Measurements from ENCODE around the gene RNF5.
A peak's percentile ranks its signal among the peaks of the same experiment; 100 is the strongest.
"Not testable (repeated sequence)": the region's sequence is repeated elsewhere in the genome, so short reads cannot be mapped to it uniquely, and the experiment has no call there.

Gene RNF5

DNA sequence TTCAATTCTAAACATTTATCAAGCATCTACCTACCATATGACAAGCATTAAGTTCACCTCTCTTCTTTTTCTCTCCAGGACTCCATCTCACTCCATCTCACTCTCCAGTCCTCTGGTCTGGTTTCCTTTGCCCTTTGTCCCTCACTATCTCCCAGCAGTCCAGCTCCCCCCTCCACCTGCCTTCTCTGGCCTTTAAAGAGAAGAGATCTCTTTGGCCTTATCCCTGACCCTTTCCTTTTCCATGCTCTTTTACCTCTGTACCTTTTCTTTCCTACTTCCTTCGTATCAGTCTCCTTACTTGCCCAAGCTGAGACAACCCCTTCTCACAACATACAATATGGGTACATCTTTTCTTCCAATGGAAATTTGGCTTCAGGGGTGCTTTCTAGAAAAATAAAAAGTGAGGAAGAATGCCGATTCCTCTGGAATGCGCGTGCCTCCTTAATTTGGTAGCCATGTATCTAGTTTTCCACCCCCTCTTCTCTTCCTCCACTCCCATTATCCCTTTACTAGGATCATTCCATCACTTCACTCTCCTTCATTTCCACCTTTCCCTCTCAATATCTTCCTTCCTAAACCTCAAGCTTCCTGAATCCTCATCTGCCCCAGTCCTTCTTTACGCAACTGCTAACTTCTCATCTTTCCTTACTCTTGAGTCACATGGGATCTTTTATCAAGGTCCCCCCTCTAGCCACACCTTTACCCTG, 1.6 kb upstream of the RNF5 start:
- no peak for DNase-seq

DNA sequence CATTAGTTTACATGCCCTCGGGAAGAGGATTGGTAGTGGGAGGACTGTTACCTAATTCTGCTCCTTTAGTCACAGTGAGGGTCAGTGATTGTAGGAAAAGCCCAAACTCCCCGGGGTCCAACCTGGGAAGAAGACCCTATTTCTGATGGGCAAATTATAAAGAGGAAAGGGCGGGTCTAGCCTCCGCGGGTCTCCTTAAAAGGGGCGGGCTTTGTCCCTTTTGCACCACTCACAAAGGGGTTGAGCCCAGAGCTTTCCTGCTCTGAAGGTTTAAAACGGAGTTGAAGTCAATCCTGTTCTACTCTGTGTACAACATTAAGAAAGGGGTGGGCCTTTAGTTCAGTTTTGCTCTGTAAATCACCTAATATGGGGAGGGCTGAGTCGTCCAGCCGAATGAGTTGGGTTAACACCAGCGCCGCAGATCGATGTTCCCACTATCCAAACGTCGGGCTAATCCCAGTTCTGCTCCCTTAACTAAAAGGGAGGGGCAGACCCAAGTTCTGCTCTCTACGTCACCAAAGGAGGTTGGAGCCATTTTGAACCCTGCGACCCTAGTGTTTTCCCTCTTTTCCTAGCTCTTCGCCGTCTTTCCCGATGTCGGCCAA, 920 bp upstream of the RNF5 start:
- no peak for DNase-seq

DNA sequence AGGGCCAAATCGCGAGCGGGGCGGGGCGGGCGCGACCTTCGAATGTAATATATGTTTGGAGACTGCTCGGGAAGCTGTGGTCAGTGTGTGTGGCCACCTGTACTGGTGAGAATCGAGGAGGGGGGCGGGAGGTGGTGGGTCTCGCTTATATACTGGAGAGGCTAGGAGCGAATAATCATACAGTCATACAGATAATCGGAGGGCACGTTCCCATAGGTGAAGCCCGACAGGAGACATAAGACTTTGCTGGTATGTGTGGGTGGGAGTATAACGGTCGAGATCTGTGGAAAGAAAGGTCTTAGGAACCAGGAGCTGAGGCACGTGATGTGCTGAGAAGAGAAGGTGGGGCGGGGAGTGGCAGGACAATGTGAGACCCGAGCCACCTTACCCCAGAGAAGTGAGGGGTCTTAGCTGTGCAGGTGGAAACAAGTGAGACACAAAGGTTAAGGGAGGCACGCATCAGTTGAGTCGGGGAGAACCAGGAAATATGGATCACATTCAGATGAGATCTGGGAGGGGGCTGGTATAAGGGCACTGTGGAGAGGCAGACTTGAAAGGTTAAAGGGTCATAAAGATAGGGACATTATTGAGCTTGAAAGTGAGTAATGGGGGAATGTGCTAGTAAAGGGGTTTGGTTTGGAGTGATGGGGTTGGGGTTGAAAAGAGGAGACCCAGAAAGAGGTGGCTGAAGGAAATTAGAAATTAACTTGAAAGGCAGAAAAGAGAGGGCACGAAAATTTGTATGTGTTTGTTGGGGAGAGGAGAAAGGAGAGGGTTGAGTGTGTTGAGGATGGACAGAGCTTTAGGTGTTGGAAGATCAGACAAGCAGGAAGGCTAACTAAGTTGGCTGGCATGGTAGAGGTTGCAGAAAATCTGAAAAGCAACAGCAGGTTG, 589 bp downstream of the RNF5 start:
- no peak for DNase-seq

DNA sequence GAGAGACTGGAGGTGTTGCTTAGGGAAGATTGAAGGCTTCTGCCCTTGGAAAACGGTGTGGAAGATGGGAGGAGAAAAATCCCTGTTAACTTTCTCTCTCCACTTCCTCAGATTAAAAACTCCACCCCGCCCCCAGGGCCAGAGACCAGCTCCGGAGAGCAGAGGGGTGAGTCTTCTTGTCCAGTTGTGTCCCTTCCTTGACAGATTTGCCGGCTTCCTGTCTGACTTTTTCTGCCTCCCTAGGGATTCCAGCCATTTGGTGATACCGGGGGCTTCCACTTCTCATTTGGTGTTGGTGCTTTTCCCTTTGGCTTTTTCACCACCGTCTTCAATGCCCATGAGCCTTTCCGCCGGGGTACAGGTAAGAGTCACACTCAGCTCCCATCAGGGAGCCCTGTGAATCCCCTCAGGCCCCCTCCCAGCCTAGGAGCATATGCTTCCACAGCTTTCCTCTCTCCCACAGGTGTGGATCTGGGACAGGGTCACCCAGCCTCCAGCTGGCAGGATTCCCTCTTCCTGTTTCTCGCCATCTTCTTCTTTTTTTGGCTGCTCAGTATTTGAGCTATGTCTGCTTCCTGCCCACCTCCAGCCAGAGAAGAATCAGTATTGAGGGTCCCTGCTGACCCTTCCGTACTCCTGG, 1.7 kb downstream of the RNF5 start:
- no peak for DNase-seq

DNA sequence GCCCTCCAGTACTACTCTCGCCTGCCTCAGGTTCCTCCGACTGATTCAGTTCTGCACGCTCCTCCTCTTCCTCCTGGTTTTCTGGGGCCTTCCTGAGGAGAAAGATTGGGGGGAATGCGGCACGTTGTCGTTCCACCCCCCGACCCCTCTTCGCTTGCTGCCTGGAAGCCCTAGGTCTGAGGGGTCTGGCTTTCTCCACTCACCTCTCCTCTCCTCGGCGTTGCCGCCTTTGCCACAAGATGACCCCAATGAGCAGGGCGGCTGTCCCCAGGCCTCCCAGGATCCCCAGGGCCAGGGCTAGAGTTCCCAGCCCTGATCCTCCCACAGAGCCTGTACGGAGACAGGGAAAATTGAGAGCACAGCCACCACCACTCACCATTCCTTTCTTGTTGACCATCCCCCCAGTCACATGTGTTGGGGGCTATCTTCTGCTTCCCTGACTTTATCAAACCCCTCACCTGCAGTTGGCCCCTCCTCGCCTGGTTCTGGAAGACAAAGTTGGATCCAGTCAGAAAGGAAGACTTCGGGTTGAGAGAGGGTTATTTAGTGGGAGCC, 3.0 kb downstream of the RNF5 start:
- DNase-seq, result no peak

DNA sequence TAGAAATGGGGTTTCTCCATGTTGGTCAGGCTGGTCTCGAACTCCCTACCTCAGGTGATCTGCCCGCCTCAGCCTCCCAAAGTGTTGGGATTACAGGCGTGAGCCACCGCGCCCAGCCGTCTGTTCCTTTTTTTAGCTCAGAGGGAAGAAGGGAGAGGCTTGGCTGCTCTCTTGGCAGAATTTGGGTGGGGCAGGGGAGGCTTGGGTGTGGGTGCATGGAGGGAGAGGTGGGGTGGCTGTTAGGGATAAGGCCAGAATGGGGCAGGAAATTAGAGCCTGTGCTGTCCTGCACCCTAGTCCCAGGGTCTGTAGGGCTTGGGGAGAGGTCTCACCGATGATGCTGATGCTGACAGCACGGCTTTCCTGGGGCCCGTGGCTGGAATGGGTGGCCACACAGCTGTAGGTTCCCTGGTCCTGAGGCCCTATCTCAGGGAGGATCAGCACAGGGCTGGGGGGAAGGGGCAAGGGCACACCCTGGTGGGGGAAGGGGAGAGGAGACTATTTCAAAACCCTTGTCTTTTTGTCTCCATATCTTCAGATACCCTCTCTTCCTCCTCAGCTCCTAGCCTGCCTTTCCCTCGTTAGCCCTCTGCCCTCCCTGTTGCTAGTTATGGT, 3.8 kb downstream of the RNF5 start:
- DNase-seq, result no peak

DNA sequence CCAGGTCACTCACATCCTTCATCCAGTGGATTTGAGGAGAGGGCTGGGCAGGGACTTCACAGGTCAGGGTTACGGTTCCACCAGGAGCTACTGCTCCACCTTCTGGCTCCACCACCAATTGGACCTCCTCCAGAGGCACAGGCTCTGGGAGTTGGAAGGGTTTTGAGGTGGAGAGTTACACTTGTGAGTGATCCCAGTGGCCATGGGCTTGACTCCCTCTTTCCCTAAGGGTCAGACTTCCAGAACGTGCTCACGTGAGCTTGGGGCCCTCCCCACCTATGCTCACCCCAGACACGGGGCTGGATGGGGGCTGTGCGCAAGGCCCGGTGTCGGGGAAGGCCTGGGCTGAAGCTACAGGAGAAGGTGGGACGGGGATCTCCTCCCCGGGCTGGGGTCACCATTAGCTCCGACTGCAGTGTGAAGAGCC, 4.4 kb downstream of the RNF5 start:
- DNase-seq, result no peak

DNA sequence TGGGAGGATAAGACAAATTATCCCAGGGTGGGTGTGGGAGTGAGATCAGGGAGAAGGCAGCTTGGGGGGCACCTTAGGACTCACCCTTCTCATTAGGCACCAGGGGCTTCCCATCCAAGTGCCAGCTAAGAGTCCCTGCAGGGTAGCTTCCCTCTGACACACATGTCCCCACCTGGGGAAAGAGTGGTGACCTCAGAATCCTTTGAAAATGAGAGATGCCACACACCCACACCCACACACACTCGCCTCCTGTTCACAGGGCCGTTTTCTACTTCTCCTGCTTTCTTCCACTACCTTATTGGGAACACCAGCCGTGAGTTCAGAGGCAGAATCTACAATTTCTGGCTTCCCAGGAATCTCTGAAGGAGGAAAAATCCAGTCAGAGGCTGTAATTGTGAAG, 4.8 kb downstream of the RNF5 start:
- DNase-seq, result no peak

DNA sequence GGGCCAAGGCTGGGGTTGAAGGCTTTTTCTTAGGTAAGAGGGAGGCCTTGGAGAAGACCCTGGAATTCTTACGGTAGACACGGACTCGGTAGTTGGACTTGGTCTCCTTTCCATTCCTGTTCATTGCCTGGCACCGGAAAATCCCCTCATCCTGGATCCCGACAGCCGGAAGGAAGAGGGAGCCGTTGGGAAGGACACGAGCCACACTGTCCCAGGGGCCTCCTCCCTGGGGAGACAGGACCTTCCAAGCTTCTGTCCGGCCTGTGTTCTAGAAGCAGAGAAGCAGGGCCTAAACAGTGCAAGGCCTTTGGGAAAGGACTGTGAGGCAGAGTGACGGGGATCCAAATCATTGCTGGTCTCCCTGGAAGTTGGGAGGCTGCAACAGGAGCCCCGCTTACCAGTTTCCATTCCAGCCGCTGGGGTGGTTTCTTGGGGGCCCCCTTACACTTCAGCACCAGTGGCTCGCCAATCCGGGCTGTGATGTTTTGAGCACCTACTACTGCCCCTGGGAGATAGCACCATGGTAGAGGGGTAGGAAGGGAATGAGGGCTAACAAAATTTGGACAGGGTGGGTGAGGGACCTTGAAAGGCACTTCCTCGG, 5.4 kb downstream of the RNF5 start:
- no peak for DNase-seq

DNA sequence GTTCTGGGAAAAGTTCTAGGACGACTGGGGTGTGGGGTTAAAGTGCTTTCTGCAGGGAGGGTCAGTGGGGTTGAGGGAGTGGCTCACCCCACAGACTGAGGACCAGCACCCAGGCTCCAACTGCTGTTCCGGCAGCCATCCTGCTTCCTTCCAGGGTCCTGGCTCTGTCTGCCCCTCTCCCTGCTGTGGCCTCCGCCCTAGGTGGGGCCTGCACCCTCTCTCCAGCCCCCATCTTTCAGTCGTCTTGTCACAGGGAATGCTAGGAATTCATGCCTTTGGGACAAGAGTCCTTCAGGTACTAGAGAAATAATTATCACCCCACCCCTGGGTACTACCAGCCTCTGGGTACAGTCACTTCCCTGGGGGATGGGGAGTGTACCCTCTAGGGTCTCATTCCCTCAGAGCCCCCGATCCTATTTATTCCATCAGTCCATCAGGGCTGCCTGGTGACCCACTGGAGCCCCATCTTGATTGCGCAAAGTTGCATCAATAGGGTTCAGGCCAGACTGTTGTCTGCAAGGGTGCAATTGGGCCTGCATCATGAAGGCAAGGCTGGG, 6.0 kb downstream of the RNF5 start, which contains the start of gene AGER:
TSS of gene AGER (minus strand) at position 170 of the 557 bp plus-strand sequence. CDS start at position 139, 31 bp downstream.
- no peak for DNase-seq

DNA sequence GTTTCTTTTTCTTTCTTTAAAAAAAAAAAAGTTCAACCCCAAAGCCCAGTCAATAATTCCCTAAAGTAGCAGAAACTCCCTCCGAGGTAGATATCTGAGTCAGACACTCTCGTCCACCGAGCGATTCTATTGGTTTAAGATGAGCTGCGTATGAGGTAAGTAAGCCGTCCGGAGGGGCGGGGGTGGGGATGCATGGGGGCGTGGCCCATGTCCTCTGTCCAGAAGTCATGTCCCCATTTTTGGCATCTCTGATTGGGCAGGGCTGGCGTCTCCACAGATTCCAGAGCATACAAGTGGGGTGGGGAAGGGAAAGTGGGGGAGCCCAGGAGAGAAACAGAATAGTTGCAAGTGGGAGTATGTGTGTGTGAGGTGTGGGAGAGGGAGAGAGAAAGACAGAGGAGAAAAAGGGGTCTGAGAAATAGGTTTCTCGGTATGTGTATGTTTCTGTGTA, 7.5 kb downstream of the RNF5 start:
- not testable (repeated sequence) for DNase-seq

DNA sequence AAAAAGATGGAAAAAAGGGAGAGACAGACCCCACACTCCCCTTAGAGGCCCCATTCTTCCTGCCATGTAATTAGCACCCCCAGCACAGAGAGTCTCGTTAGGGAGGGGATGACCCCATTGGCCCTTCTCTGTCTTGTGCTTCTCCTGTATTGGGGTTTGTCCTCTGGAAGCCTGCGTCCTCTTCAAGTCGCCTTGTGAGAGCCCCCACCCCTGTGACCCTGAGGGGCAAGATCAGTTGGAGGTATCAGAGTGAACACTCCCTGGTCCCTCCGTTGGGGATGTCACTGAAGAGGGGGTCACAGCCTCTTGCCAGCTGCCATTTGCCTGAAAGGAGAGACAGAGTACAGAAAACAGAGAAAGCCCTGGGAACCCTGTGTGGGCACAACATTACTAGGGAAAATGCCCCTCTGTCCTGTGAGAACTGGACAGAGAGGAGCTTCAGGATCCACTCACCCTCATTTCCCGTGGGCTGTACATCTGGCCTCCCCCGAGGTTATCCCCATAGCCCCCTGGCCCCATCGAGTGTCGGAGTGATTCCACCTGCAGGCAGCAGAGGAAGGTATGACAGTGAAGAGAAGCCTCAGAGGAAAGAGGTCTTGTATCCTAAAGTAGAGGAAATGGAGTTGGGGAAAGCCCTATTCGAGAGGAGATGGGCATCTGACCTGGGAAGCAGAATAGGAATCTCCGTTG, 8.1 kb downstream of the RNF5 start:
- not testable (repeated sequence) for DNase-seq

DNA sequence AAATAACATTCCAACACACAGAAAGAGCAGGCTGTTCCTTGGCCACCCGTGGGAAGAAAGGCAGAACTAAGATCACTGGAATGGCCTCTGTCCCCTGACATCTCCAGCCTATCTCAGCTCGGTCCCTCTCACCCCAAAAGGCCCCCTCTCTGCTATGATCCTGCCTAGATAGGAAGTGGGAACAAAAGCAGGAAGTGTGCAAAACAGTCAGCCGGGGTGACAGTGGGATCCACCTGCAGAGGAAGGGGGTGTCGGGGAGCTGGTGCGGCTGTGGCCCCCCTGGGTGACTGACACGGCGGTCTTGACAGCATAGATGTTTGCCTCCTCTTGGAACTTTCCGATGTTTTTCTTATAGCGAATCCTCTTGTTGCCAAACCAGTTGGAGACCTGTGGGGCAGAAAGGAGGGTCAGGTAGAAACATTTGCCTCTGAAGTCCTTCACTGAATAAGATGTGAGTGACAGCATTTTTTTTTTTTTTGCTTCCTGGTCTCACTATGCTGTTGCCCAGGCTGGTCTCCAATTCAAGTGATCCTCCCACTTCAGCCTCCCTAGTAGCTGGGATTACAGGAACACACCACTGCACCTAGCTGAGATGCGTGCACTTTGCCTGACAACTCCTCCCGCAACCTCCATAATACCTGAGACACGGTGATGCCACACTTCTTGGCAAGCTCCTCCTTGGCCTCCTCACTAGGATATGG, 9.0 kb downstream of the RNF5 start:
- DNase-seq, result no peak

DNA sequence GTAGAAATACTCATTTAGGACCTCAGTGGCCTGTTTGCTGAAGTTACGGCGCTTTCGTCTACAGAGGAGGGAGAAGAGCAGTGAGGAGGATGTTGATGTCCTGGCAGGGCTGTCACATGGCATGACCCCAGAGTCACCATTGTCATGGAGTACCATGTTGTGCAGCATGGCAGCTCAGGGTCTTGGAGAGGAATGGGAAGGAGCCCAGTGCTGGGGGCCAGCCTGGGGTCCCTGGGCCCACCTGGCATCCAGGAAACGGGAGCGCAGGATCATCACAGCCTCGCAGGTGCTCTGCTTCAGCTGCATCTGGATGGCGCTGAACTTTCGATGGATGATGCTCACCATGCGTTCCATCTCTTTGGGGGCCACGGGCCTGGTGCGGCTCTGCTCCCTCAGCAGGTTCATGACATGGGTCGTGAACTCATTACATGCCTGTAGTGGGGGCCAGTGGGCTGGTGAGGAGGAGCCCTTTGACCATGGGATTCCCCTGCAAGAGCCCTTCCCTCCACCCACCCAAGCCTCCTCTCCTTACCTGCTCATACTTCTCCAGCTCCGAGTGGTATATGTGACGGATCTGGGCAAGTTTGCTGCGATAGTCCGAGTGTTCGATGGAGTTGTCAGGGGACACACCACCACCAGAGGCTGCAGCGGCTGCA, 9.6 kb downstream of the RNF5 start:
- not testable (repeated sequence) for DNase-seq

DNA sequence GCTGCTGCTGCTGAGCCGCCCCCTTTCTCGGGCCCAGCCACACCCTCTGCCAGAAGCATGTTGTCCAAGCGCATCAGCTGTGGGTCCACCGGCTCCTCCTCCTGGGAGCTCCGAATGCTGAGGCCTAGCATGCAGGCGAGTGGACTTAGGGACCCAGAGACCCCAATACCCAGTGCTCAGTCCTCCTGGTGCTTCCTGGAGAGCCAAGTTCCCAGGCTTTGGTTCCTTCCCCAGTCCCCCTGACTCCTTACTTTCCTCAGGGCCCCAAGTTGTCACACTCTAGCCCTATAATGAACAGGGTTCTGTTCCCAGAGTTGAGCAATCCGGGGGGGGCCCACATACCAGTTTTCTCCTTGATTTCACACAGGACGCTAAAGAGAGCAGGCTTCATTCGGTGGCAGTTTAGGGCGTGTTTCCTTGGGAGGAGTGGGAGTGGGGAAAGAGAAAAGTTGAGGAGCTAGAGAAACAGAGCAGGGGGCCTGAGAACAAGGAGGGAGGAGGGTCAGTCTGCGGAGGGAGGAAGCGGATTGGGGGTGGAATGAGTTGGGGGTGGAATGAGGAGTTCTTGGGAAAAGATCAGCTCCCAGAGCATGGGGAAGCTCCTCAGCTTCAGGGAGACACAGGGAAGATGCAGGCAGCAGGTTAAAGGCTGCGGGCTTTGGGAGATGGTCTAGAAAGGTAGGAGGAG, 10.3 kb downstream of the RNF5 start:
- DNase-seq, result no peak

DNA sequence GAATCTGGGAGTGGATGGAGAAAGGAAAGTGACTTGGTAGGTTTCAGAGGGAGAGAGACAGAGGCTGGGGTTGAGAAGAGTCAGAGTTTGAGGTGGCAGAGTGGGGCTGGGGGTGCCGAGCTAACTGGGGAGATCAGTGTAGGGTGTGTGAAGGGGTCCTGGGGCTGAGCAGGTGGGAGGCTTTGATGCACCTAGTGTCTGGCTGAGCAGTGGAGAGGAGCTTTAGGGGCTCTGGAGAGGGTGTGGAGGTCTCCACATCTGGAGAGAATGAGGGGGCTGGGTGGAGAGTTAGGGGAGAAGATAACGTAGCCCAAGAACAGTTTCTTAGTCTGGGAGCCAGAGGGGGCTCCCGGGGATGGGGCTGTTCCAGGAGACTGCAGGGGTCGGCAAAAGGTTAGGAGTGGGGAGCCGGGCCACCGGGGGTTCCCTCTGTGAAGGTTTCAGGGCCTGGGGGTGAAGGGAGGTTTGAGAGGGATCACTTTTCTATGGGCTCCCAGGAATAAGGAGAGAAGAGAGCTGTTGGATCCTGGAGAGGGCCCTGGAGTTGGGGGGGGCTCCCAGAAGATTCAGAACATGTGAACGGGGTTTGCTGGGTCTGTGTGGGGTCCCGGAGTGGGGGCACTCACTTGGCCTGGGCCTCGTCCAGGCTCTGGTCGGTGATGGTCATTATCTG, 11.0 kb downstream of the RNF5 start:
- no peak for DNase-seq

DNA sequence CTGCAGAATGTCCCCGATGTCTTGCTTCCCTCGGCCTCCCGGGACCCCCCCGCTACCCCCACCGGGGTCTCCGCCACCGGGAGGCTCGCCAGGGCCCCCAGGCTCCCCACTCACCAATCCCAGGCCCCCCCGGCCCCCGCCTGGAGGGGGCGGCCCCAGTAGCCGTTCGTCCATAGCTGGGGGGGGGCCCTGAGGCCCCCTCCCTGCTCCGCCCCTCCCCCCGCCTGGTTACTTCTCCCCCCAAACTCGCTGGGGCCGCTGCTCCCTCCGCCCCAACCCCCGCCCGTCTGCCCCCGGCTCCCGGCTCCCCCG, 11.5 kb downstream of the RNF5 start:
- no peak for DNase-seq

DNA sequence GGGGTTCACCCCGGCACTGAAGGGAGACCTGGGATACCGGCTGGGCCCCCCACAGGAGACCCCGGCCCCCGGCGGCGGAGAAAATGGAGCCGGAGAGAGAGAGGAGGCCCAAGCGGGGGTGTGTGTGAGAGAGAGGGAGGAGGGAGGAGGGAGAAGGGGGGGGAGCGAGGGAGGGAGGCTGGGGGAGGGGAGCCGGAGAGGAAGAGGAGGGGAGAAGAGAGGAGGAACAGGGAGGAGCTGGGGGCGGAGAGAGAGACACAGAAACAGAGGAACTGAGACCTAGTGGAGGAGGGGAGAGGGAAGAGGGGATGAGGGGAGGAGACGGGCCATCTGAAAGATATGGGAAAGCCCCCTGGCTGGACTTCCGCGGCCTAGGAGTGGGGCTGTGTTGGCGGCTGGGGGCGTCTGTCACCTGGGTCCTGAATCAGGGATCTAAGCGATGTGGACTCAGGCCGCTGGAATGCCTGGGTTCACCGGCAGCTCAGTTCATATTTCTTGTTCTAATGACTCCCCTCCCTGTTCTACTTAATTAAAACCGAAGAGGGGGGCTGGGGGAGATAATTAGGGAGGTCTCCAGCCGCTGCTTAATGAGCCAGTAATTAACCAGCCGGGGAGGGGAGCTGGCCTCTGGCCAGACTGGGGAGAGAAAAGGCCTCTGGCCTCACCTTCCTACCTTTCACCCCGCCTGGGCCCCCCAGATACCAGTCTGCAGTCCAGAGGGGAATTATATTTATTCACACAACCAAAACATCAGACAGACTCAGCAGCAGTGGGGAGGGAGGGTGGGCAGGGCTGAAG, 12.0 kb downstream of the RNF5 start, which contains the start of gene PBX2:
TSS of gene PBX2 (minus strand) at position 149 of the 798 bp plus-strand sequence. CDS start 287 bp downstream, outside the sequence.
- peak; percentile 49 for DNase-seq

Measured in NCI-H1436 treated with DMSO at 0.1 percent for 48 hours (cell line).